Heart left ventricle (tissue), 16 donors: ENCODE measurements around the gene RNLS. TPM values are rescaled to one million over a fixed set of nuclear protein-coding genes. Genes with fewer than 3 reads are reported as not detected.

Experiments
- ATAC-seq, 4 donors: fragments of 200-7000 bp; cut with Tn5 transposase; one replicate each; pipeline ENCODE4 v1.9.1; 2020 to 2022; ENCODE audit warnings: moderate library complexity in 4 of 4, mild to moderate bottlenecking in 3 of 4, moderate number of reproducible peaks in 1 of 4
- DNase-seq, 5 donors: peaks; one replicate each; pipeline ENCODE4 v3.0.0-alpha.2; 2020
- H3K27ac ChIP-seq, 12 donors: fragments of 200-600 bp; sonication (generic) in 4 of 12; one replicate each; pipeline versions ENCODE4 v1.5.0 to v1.8.0; 2016 to 2022; ENCODE audit warnings: mild to moderate bottlenecking in 2 of 12
- H3K27me3 ChIP-seq, 9 donors: fragments of 200-600 bp; sonication (generic) in 2 of 9; one replicate each; pipeline versions ENCODE4 v1.5.1 to v1.8.0; 2016 to 2022; ENCODE audit warnings: mild to moderate bottlenecking in 3 of 9
- H3K36me3 ChIP-seq, 9 donors: fragments of 200-600 bp; sonication (generic) in 2 of 9; one replicate each; pipeline versions ENCODE4 v1.5.0 to v1.8.0; 2018 to 2022; ENCODE audit warnings: mild to moderate bottlenecking in 2 of 9
- H3K4me1 ChIP-seq, 12 donors: fragments of 200-600 bp; sonication (generic) in 4 of 12; one replicate each; pipeline versions ENCODE4 v1.5.0 to v1.8.0; 2016 to 2022; ENCODE audit warnings: mild to moderate bottlenecking in 3 of 12
- H3K4me3 ChIP-seq, 12 donors: fragments of 200-600 bp; sonication (generic) in 4 of 12; one replicate each; pipeline versions ENCODE4 v1.5.0 to v1.8.0; 2017 to 2022; ENCODE audit warnings: mild to moderate bottlenecking in 9 of 12, moderate library complexity in 4 of 12
- H3K9me3 ChIP-seq, 12 donors: fragments of 200-600 bp; sonication (generic) in 4 of 12; one replicate each; pipeline versions ENCODE4 v1.5.0 to v1.8.0; 2016 to 2022; ENCODE audit warnings: mild to moderate bottlenecking in 1 of 12
- POLR2A ChIP-seq, 2 donors: fragments of 450-650 bp; IDR thresholded peaks; one replicate each; pipeline ENCODE4 v1.6.1; 2017; ENCODE audit warnings: antibody characterized with exemption in 2 of 2, mild to moderate bottlenecking in 2 of 2, moderate library complexity in 2 of 2
- WGBS, 4 donors: extraction: QIAGEN DNeasy Blood & Tissue Kit in 2 of 4; methylation state at CpG; one replicate each; pipeline versions ENCODE4 v1.1.5 to v1.1.7; 2013 to 2018; 5-methylcytosine and 5-hydroxymethylcytosine counted together
- intact Hi-C, 10 donors: fragments of 100-400 bp; cut with DNase I; formaldehyde crosslinking; loops; one replicate each; pipeline versions ENCODE4 v1.11.1 to v1.14.2; 2022
- polyA plus RNA-seq, 2 donors: library from polyadenylated mRNA; stranded (reverse); fragments of 200-250 nt; gene quantifications; one replicate each; pipeline ENCODE4 v1.2.3, GENCODE V29; 2013
- total RNA-seq, 9 donors: library from RNA; depleted of rRNA in 2 of 9; stranded (reverse); fragments of >200 nt in 2 of 9; fragmentation: NEBNext Ultra II Directional in 3 of 9; extraction: Animal tissue kit (Norgen Biotek cat#: 25700) in 3 of 9; gene quantifications; one replicate each; pipeline versions ENCODE4 v1.1.0 to v1.2.4, GENCODE V29; 2016 to 2023
- TF ChIP-seq, protein P1 (sequence below), 12 donors: fragments of 200-600 bp; sonication (generic) in 4 of 12; IDR thresholded peaks; one replicate each; pipeline versions ENCODE4 v1.5.0 to v1.8.0; 2018 to 2022; ENCODE audit warnings: antibody characterized with exemption in 12 of 12, mild to moderate bottlenecking in 5 of 12
- donor health status: ischemic (EF 13 %, LVEDD 7.1; RV severe dilation, severe dysfunction).
- donor health status: healthy with polysubstance abuse.
- donor health status: DM: no; HTN: yes; CAD: no.
- donor health status: DM: no; HTN: no; CAD: no.
- donor health status: ischemic (EF 25% LVEDD 6.9; RV normal size, moderate dysfunction).
- donor health status: ischemic (EF 25% LVEDD 5.7; RV mildly dilated, moderate dysfunction).
- donor health status: healthy.
- donor health status: DM: yes; HTN: yes; CAD: no.
- donor health status: ischemic (EF 35%, LVEDD 5.7; RV mildly dilated, moderate dysfunction).
- donor health status: nonischemic (EF 11% LVEDD 7.7; RV severe dilation, severe dysfunction).
- donor health status: DM: yes; HTN: yes; CAD: no.
- donor health status: PGD.
- donor health status: ischemic (EF 29% LVEDD 5.4; RV normal size, mild dysfunction).
- donor health status: nonischemic (EF 23%, LVEDD 6.1; RV moderate dilation, normal function).

Gene RNLS
- total and polyA plus RNA-seq, 11 donors = 6.6 to 30.7 (median 15.1) TPM

GRCh38 chr10:88413412-88413811 lies 169.7 kb downstream of the RNLS start:
- no peaks in the 10 kb centered on the region for H3K27me3 ChIP-seq
- intact Hi-C loops = loop anchor here in 1 of 10 donors (5.0 kb wide), 1 partner anchor 139 kb away; no protein-coding TSS in a partner anchor
- WGBS, 4 donors = 79 to 84% (median 81%) methylated on average over 3 of the region's 3 CpGs
- H3K9me3 ChIP-seq = no peaks in the 10 kb centered on the region
- DNase-seq (no peak), ATAC-seq (no peak)
- peaks cover 0 to 16% (median 4%) of the 10 kb centered on the region in 12 donors for H3K4me1 ChIP-seq
- no peaks in the 10 kb centered on the region for H3K36me3 ChIP-seq
- TF ChIP-seq, protein P1, sequence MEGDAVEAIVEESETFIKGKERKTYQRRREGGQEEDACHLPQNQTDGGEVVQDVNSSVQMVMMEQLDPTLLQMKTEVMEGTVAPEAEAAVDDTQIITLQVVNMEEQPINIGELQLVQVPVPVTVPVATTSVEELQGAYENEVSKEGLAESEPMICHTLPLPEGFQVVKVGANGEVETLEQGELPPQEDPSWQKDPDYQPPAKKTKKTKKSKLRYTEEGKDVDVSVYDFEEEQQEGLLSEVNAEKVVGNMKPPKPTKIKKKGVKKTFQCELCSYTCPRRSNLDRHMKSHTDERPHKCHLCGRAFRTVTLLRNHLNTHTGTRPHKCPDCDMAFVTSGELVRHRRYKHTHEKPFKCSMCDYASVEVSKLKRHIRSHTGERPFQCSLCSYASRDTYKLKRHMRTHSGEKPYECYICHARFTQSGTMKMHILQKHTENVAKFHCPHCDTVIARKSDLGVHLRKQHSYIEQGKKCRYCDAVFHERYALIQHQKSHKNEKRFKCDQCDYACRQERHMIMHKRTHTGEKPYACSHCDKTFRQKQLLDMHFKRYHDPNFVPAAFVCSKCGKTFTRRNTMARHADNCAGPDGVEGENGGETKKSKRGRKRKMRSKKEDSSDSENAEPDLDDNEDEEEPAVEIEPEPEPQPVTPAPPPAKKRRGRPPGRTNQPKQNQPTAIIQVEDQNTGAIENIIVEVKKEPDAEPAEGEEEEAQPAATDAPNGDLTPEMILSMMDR (IDR thresholded peaks at IDR 0.05) = no peak
- TF ChIP-seq POLR2A (IDR thresholded peaks at IDR 0.05) = no peak
- H3K27ac ChIP-seq = no peak overlapping the region
- H3K4me3 ChIP-seq = no peak overlapping the region

DNA sequence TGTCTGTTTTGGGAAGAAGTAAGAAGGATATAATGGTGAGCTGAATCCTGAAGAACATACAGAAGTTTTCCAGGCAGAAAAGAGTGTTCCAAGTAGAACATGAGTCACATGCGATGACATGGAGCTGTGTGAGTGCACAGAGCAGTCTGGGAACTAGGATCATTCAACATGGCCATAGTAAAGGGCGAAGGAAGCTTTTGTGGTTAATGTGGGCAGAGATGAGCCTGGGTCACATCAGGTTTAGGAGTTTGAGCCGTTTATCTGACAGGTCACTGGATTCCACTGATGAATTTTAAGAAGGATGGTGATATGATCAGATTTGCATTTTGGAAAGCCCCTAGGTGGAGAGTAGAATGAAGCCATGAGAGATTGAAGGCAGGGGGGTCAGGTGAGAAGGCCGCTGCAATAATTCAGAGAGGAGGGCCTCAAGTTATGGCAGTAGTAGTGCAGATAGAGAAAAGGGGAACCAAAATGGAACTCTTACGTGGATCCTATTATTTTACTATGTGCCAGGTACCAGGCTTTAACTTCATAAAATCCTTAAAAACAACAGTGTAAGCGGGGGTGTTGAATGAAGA lies 171.3 kb downstream of the RNLS start:
- DNase-seq = no peak
- intact Hi-C loops = loop anchor here in 1 of 10 donors (5.0 kb wide), 1 partner anchor 140 kb away; no protein-coding TSS in a partner anchor
- 89 to 92% (median 91%) methylated on average over 6 of the region's 6 CpGs for WGBS, 4 donors
- Histone ChIP-seq H3K4me3 (no peak overlapping the region), H3K4me1 (peaks cover 0 to 6% (median 0%) of the 10 kb centered on the region in 12 donors), H3K27me3 (no peaks in the 10 kb centered on the region), H3K27ac (no peak overlapping the region), H3K36me3 (no peaks in the 10 kb centered on the region), H3K9me3 (no peaks in the 10 kb centered on the region)
- no peak for ATAC-seq
- TF ChIP-seq POLR2A (IDR thresholded peaks at IDR 0.05) = no peak
- TF ChIP-seq, protein P1 (IDR thresholded peaks at IDR 0.05) = no peak

GRCh38 chr10:88409824-88410223 lies 173.3 kb downstream of the RNLS start:
- Histone ChIP-seq H3K36me3 (no peaks in the 10 kb centered on the region), H3K27me3 (no peaks in the 10 kb centered on the region), H3K4me3 (no peak overlapping the region), H3K4me1 (peaks cover 0 to 4% (median 0%) of the 10 kb centered on the region in 12 donors), H3K9me3 (no peaks in the 10 kb centered on the region), H3K27ac (no peak overlapping the region)
- ATAC-seq = no peak
- intact Hi-C loops = loop anchor here in 2 of 10 donors (5.0 to 10.0 kb wide), 2 partner anchors 142 to 145 kb away; no protein-coding TSS in a partner anchor
- no peak for TF ChIP-seq POLR2A (IDR thresholded peaks at IDR 0.05)
- TF ChIP-seq, protein P1 (IDR thresholded peaks at IDR 0.05) = no peak
- DNase-seq = no peak
- 55 to 70% (median 66%) methylated on average over 1 of the region's 1 CpG for WGBS, 4 donors

DNA sequence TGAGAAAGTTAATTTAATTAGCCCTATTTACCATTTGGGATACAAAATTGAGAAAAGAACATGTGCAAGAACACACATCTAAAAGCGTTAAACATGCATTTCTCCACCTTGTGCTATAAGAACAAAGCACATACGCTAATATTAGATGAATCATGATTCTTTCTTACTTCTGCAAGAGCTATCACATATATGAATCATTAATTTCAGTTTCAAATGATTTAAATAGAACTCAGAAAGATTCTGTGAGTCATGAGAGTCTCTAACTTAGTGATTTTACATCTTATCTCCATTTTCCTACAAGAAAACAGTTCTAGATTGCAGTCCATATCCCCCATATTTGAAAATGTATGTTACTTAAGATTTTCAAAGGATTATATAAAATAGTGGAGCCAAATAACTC lies 173.9 kb downstream of the RNLS start:
- Histone ChIP-seq H3K9me3 (no peaks in the 10 kb centered on the region), H3K4me1 (peaks cover 0 to 4% (median 0%) of the 10 kb centered on the region in 12 donors), H3K27me3 (no peaks in the 10 kb centered on the region), H3K4me3 (no peak overlapping the region), H3K36me3 (no peaks in the 10 kb centered on the region), H3K27ac (no peak overlapping the region)
- DNase-seq (no peak), ATAC-seq (no peak)
- TF ChIP-seq, protein P1 (IDR thresholded peaks at IDR 0.05) = no peak
- no peak for TF ChIP-seq POLR2A (IDR thresholded peaks at IDR 0.05)
- WGBS, 4 donors = 91 to 95% (median 94%) methylated on average over 2 of the region's 2 CpGs
- intact Hi-C loops = loop anchor here in 1 of 10 donors (10.0 kb wide), 1 partner anchor 146 kb away; no protein-coding TSS in a partner anchor
